Adrenal gland (tissue), 5 donors: ENCODE results near the gene POMT1.

ENCODE experiments used
- CTCF ChIP-seq, 6 experiments: fragments of 450-650 bp in 4 of 6; fragments of 200-600 bp in 2 of 6; sonication (generic) in 1 of 6; IDR thresholded peaks; 1 replicate in 5 of 6; 2 replicates in 1 of 6; pipeline versions ENCODE4 v1.5.1 to v1.8.0; 2016 to 2021; ENCODE audit warnings: antibody characterized with exemption in 6 of 6, mild to moderate bottlenecking in 2 of 6, moderate library complexity in 1 of 6
- POLR2A ChIP-seq, 2 donors: fragments of 450-650 bp; IDR thresholded peaks; one replicate each; pipeline ENCODE4 v1.6.1; 2017; ENCODE audit warnings: antibody characterized with exemption in 2 of 2, mild to moderate bottlenecking in 2 of 2, moderate library complexity in 1 of 2
- donor health status: DM: no; HTN: no; CAD: no.

GRCh38 chr9:131495785-131496184 lies 6.9 kb upstream of the POMT1 start:
- no peak for TF ChIP-seq CTCF (IDR thresholded peaks at IDR 0.05)
- TF ChIP-seq POLR2A (IDR thresholded peaks at IDR 0.05) = no peak
